ENCODE results near the gene ATF5. TPM values are rescaled to one million over a fixed set of nuclear protein-coding genes. Genes with fewer than 3 reads are reported as not detected.
A peak's percentile ranks its signal among the peaks of the same experiment; 100 is the strongest.

Gene ATF5
- total RNA-seq, 1 donor from 2014 or later: 20.1 TPM

- no peaks in the 10 kb centered on the region for H3K9me3 Mint-ChIP-seq (ENCODE audit: unreplicated experiment)
- no peak overlapping the region for H3K27ac Mint-ChIP-seq (ENCODE audit: unreplicated experiment)
- H3K4me1 Mint-ChIP-seq (ENCODE audit: unreplicated experiment): peaks cover 25% of the 10 kb centered on the region
- H3K4me3 Mint-ChIP-seq (ENCODE audit: unreplicated experiment): no peak overlapping the region
- TF ChIP-seq CTCF (IDR thresholded peaks at IDR 0.05): no peak
- no peaks in the 10 kb centered on the region for H3K27me3 Mint-ChIP-seq (ENCODE audit: unreplicated experiment)
- DNase-seq (ENCODE audit: extremely low spot score, unreplicated experiment): no peak
- H3K36me3 Mint-ChIP-seq (ENCODE audit: unreplicated experiment): peaks cover 17% of the 10 kb centered on the region
Measured at GRCh38 chr19:49932041-49932451, 3.0 kb downstream of the ATF5 start.

- DNase-seq (ENCODE audit: extremely low spot score, unreplicated experiment): no peak
- no peak for TF ChIP-seq CTCF (IDR thresholded peaks at IDR 0.05)
- peaks cover 20% of the 10 kb centered on the region for H3K4me1 Mint-ChIP-seq (ENCODE audit: unreplicated experiment)
- no peak overlapping the region for H3K27ac Mint-ChIP-seq (ENCODE audit: unreplicated experiment)
- no peaks in the 10 kb centered on the region for H3K27me3 Mint-ChIP-seq (ENCODE audit: unreplicated experiment)
- H3K9me3 Mint-ChIP-seq (ENCODE audit: unreplicated experiment): no peaks in the 10 kb centered on the region
- H3K4me3 Mint-ChIP-seq (ENCODE audit: unreplicated experiment): no peak overlapping the region
- H3K36me3 Mint-ChIP-seq (ENCODE audit: unreplicated experiment): peaks cover 13% of the 10 kb centered on the region
Measured at GRCh38 chr19:49932731-49933131, 3.7 kb downstream of the ATF5 start.

- Mint-ChIP-seq H3K27me3 (ENCODE audit: unreplicated experiment) (no peaks in the 10 kb centered on the region), H3K27ac (ENCODE audit: unreplicated experiment) (no peak overlapping the region), H3K36me3 (ENCODE audit: unreplicated experiment) (peaks cover 13% of the 10 kb centered on the region), H3K4me3 (ENCODE audit: unreplicated experiment) (no peak overlapping the region), H3K9me3 (ENCODE audit: unreplicated experiment) (no peaks in the 10 kb centered on the region), H3K4me1 (ENCODE audit: unreplicated experiment) (peaks cover 11% of the 10 kb centered on the region)
- no peak for DNase-seq (ENCODE audit: extremely low spot score, unreplicated experiment)
- no peak for TF ChIP-seq CTCF (IDR thresholded peaks at IDR 0.05)
Measured at GRCh38 chr19:49933643-49934042, 4.6 kb downstream of the ATF5 start.

- Mint-ChIP-seq H3K4me1 (ENCODE audit: unreplicated experiment) (peaks cover 2% of the 10 kb centered on the region), H3K27me3 (ENCODE audit: unreplicated experiment) (no peaks in the 10 kb centered on the region), H3K36me3 (ENCODE audit: unreplicated experiment) (peaks cover 9% of the 10 kb centered on the region), H3K4me3 (ENCODE audit: unreplicated experiment) (no peak overlapping the region), H3K9me3 (ENCODE audit: unreplicated experiment) (no peaks in the 10 kb centered on the region), H3K27ac (ENCODE audit: unreplicated experiment) (no peak overlapping the region)
- no peak for TF ChIP-seq CTCF (IDR thresholded peaks at IDR 0.05)
- DNase-seq (ENCODE audit: extremely low spot score, unreplicated experiment): no peak
Measured at GRCh38 chr19:49936549-49936948, 7.5 kb downstream of the ATF5 start.

GRCh38 chr19:49937750-49938381, 8.9 kb downstream of the ATF5 start:
- peaks cover 2% of the 10 kb centered on the region for H3K4me1 Mint-ChIP-seq (ENCODE audit: unreplicated experiment)
- no peaks in the 10 kb centered on the region for H3K9me3 Mint-ChIP-seq (ENCODE audit: unreplicated experiment)
- DNase-seq (ENCODE audit: extremely low spot score, unreplicated experiment): peak; percentile 95
- H3K27me3 Mint-ChIP-seq (ENCODE audit: unreplicated experiment): peaks cover 4% of the 10 kb centered on the region
- no peak overlapping the region for H3K4me3 Mint-ChIP-seq (ENCODE audit: unreplicated experiment)
- no peak overlapping the region for H3K27ac Mint-ChIP-seq (ENCODE audit: unreplicated experiment)
- TF ChIP-seq CTCF (IDR thresholded peaks at IDR 0.05): peak; percentile 97
- peaks cover 3% of the 10 kb centered on the region for H3K36me3 Mint-ChIP-seq (ENCODE audit: unreplicated experiment)

Data from osteocyte (in vitro differentiated cells).